NOMO-1 treated with DMSO at 0.1 percent for 48 hours (cell line): ENCODE results near the gene CDH4.

Experiments used
- DNase-seq: peaks from one replicate; lab custom pipeline; 2025; ENCODE audit not compliant: unreplicated experiment; lab: John Stamatoyannopoulos, UW

The CDH4 gene

DNA sequence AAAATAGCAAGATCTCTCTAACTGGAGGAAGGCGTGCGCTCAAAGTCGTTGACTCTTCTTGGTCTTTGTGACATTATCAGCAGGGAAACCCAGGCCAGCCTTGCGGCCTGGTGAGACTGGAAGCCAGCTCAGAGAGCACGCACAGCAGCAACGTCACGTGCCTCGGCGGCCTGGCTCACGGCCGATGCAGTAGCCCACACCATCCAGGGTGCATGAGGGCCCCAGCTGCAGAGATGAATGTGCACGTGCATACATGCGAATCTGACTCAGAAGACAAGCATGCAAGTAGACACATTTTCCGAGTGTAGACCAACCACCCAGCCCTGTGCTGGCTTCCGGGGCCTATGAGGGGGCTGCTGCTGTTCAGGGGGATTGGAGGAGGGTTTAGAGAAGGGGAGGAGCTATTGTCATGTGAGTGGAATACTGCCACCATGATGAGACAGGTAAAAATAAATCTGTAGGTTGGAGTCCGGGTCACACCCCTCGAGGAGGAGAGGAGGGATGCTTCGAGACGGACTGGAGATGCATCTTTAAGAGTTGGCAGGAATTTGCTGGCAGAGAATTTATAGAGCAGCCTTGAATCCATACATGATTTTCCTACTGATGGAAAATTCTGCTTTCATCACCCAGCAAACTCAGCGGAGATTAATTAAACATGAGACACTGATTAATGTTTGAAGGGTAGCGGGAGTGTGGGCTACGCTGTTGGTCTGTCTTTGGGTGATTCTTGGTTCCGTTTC is 388.2 kb downstream of the CDH4 start:
- no peak for DNase-seq

DNA sequence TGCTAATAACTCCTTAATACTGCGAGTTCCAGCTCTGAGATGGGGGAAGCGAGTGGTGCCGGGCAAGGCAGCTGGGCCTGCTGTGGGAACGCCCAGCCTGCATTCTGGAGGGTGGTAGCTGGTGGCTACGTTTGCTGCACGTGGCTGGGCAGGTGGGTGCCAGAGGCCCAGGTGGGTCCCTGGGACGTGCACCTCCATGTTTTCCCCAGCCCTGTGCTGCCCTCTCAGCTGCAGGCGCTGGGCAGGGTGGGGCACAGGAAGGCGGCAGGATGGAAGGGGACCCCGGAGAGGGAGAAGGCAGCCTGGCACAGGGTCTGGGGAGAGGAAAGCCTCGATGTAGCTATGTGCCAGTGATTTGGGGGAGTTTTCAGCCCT is 388.8 kb downstream of the CDH4 start:
- no peak for DNase-seq

GRCh38 chr20:61643656-61644377 is 391.8 kb downstream of the CDH4 start:
- DNase-seq: no peak

- no peak for DNase-seq
These were observed 392.5 kb downstream of the CDH4 start for GRCh38 chr20:61644378-61645076.

- no peak for DNase-seq
These were observed 393.7 kb downstream of the CDH4 start for GRCh38 chr20:61645732-61646131.

DNA sequence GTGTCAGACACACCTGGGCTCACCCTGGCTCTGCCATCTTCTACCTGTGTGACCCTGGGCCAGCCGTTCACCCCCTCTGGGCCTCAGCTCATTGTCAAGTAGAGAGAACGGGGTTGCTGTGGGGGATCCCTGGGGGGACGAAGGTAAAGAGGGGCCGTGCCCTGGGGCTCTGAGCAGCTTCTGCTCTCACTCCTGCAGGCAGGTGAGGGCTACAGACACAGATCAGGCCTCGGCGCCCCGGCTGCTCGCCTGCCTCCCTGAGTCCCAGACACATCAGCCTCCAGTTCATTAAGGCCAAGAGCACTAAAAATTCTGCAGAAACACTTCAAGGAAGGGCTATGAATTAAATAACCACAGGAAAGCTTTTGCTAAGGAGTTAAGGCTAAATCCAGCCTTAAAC is 394.4 kb downstream of the CDH4 start:
- DNase-seq: no peak

- DNase-seq: no peak
These were observed 394.9 kb downstream of the CDH4 start for GRCh38 chr20:61646986-61647385.

DNA sequence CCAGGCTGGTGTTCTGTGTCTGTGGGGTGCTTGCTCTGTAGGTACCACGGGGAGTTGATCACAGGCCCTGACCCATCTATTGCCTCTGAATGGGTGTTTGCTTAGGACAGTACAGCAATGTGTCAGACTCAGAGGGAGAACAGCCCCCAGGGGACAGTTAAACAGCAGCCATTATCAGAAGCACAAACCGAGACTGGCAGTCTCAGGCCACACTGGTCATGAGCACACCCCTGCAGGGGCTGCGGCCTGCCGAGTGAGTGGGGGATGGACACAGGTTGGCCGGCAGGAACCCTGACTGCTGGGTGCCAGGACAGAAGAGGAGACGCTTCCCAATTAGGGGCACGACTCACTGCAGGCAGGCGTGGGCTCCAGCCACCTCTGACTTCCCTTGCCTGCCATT is 395.6 kb downstream of the CDH4 start:
- DNase-seq: no peak

GRCh38 chr20:61649105-61649859 is 397.2 kb downstream of the CDH4 start:
- no peak for DNase-seq

GRCh38 chr20:61649860-61650162 is 397.8 kb downstream of the CDH4 start:
- DNase-seq: no peak

GRCh38 chr20:61650912-61651733 is 399.1 kb downstream of the CDH4 start:
- no peak for DNase-seq

DNA sequence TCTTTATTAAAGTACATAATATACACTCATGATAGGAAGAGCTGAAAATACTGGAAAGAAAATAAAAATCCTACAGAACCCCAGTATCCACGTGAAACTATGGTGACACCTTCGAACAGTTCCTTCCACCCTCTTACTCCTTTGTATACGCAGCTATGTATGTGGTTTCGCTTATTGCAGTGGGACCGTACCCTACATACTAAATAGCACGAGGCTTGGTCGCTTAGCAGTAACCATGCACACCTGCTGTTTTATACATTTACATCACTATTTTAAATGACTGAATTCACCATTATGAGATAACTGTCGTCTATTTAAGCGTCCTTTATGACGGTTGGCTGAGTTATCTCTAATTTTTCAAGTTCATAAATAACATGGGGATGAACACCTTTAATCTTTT is 400.1 kb downstream of the CDH4 start:
- no peak for DNase-seq

GRCh38 chr20:61654726-61655125 is 402.7 kb downstream of the CDH4 start:
- DNase-seq: no peak

DNA sequence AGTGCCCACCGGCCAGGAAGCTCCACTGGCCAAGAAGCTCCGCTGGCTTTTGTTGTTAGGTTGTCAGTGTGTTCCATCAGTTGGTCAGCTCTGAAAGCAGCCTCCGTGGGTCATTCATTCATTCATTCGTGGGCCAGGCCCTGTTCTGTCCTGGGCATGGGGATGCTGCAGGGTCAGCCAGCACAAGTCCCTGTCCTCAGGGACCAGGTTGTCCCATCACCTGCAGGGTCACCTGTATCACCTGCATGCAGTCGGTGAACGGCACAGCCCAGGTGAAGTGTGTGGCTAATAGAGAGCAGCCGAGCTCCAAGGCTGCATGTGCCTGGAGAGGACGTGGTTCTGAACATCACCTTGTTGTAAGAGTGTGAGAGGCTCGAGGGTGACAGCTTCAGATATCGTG is 403.5 kb downstream of the CDH4 start:
- DNase-seq: no peak

- no peak for DNase-seq
These were observed 404.1 kb downstream of the CDH4 start for GRCh38 chr20:61656198-61656597.

DNA sequence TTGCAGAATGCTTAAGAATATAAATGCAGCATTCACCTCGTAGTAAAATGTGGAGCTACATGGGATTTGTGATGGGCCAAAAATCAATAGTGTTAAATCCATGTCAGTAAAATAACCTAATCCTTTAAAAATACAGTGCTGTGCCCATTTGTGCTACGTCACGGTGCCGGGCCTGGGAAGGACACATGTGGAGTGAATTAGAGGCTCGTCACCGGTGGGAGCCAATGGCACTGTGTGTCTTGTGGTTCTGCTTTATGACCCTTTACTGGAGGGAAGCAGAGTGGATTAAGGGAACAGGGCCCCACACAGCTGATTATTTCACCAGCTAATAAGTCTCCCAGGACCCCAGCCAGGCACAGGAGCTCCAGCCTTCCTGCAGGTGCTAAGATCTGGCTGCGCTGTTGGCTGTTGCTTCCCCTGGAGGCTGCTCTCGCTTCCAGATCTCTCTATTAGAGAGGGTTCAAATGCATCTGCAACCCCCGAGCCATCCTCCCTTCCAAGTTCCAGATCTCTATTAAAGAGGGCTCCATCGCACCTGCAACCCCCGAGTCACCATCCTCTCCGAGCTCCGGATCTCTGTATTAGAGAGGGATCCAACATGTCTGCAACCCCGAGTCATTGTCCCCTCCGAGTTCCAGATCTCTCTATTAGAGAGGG is 405.8 kb downstream of the CDH4 start:
- no peak for DNase-seq

DNA sequence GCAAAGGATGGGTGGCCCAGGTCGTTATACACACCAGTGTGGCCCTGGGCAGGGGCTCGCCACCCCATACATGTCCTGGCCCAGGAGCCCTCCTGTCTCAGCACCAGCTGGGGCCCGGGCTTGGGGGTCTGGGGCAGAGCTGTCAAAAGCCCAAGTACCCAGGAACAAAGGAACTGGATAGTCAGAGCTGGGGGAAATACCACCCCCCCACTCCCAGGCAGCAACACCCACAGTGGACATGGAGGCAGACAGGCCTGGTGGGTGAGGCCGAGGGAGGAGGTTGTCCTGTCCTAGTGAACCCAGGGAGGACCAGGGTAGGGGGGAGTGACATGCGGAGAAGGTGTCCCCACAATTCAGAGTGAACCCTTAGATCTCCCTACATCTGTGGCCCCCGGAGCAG is 406.5 kb downstream of the CDH4 start:
- no peak for DNase-seq

- DNase-seq: no peak
These were observed 407.4 kb downstream of the CDH4 start for GRCh38 chr20:61659246-61659993.

GRCh38 chr20:61659994-61660346 is 407.9 kb downstream of the CDH4 start:
- DNase-seq: no peak

DNA sequence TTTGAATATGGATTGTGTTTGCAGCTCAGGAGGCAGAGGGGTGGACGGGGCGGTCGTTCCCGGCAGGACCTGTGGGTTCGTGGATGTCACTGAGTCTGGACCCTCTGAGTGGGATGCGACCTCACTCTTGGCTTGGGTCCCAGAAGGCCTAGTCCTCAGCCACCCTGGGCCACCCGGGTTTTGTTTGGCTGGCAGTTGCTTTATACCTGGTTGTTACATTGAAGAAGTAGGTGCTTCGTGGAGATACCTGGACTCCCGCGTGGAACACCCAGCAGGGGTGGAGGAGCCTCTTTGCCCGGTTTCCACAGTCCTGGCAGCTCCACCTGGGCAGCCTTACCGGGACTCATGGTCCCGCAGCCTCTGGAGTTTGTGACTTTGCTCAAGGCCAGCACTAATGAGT is 408.5 kb downstream of the CDH4 start:
- no peak for DNase-seq
